Measurements from ENCODE around the gene CLEC6A.
A peak's percentile ranks its signal among the peaks of the same experiment; 100 is the strongest.

The CLEC6A gene

DNA sequence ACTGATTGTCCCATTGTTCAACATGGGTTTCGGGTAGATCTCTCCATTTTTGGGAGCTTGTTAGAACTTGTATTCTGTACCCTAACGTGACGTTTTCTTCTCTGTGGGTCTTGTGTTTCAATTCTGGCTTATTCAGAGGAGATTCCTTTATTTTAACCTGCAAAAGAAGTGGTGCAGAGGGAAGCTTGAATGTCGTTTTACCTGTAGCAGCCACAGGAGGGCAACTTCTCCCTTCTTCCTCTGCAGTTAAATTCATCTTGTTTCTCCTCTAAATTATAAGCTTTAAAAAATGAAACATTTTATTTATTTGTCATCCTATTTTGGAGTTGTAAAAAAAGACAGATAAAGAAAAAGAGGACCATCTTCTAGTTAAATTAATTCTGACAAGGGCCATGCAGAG is 43.9 kb downstream of the CLEC6A start:
- DNase-seq (ENCODE audit: low read depth) = no peak
- TF ChIP-seq, protein P1, sequence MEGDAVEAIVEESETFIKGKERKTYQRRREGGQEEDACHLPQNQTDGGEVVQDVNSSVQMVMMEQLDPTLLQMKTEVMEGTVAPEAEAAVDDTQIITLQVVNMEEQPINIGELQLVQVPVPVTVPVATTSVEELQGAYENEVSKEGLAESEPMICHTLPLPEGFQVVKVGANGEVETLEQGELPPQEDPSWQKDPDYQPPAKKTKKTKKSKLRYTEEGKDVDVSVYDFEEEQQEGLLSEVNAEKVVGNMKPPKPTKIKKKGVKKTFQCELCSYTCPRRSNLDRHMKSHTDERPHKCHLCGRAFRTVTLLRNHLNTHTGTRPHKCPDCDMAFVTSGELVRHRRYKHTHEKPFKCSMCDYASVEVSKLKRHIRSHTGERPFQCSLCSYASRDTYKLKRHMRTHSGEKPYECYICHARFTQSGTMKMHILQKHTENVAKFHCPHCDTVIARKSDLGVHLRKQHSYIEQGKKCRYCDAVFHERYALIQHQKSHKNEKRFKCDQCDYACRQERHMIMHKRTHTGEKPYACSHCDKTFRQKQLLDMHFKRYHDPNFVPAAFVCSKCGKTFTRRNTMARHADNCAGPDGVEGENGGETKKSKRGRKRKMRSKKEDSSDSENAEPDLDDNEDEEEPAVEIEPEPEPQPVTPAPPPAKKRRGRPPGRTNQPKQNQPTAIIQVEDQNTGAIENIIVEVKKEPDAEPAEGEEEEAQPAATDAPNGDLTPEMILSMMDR (IDR thresholded peaks at IDR 0.05; ENCODE audit: low read depth, low read length, missing control alignments) = peak; percentile 16
- no peak overlapping the region for H3K4me3 ChIP-seq (ENCODE audit: low read depth, low read length)

DNA sequence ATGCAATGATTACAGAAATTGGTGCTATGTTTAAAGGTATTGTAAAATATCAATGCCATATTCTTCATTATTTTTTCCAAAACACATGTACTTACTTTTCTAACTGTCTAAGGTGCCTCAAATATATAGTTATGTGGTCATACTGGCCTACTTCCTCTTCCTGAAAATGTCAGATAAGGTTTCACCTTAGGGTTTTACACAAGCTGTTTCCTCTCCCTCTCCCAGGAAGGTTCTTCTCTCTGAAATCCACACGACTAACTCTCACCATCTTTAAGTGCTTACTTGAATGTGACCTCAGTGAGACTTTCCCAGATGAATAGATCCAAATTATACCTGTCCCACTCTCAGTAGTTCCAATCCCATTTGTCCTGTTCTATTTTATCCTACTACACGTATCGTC is 46.0 kb downstream of the CLEC6A start:
- H3K4me3 ChIP-seq (ENCODE audit: low read depth, low read length) = no peak overlapping the region
- TF ChIP-seq, protein P1 (IDR thresholded peaks at IDR 0.05; ENCODE audit: low read depth, low read length, missing control alignments) = no peak
- DNase-seq (ENCODE audit: low read depth) = no peak

DNA sequence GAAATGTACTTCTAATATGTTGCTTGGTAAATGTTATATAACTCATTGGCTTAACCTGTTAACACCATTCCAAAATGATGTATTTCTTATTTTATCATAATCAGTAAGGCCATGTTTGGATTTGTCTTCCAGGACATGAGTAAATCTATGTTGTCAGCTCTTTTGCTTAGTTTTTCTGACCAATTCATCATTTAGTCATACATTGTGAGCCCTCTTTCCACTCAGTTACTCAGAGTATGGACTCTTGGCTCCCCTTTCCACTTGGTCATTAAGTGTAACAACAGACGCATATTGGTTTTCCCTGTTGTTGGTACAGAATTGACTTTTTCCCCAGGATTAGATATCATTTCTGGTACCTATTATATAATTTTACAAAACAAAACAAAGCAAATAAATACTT is 48.6 kb downstream of the CLEC6A start:
- no peak overlapping the region for H3K4me3 ChIP-seq (ENCODE audit: low read depth, low read length)
- TF ChIP-seq, protein P1 (IDR thresholded peaks at IDR 0.05; ENCODE audit: low read depth, low read length, missing control alignments) = no peak
- DNase-seq (ENCODE audit: low read depth) = no peak

DNA sequence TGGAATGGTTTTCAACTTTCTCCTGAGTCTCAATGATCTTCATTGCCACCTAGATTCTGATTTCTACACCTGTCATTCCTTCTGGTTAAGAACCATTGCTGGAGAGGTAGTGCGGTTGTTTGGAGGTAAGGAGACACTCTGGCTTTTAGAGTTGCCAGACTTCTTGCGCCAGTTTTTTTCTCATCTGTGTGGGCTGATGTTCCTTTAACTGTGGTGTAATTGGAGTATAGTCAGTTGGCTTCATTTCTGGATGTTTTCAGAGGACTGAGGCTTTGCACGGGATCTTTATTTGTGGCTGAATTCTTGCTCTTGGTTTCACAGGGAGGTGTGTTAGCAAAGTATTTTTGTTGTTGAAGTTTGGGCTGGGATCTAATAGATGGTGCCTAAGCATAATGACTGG is 51.8 kb downstream of the CLEC6A start:
- TF ChIP-seq, protein P1 (IDR thresholded peaks at IDR 0.05; ENCODE audit: low read depth, low read length, missing control alignments) = no peak
- DNase-seq (ENCODE audit: low read depth) = no peak
- H3K4me3 ChIP-seq (ENCODE audit: low read depth, low read length) = no peak overlapping the region

DNA sequence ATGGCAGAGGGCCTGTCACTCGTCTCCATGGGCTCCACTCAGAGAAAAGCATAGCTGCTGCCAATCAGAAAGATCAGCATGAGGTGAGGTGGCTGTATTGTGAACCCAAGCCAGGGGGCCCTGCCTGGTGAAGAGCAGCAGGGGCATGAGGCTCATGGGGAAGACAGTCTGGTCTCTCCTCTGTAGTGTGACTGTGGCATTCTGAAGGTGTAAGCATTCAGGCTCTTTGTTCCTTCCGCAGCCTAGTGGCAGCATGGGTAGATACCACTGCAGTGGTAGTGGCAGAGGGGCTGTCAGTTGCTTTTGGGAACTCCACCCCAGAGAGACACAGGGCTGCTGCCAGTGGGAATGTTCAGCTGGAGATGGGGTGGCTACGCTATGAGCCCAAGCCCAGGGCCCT is 52.5 kb downstream of the CLEC6A start:
- TF ChIP-seq, protein P1 (IDR thresholded peaks at IDR 0.05; ENCODE audit: low read depth, low read length, missing control alignments) = no peak
- H3K4me3 ChIP-seq (ENCODE audit: low read depth, low read length) = no peak overlapping the region
- DNase-seq (ENCODE audit: low read depth) = no peak

DNA sequence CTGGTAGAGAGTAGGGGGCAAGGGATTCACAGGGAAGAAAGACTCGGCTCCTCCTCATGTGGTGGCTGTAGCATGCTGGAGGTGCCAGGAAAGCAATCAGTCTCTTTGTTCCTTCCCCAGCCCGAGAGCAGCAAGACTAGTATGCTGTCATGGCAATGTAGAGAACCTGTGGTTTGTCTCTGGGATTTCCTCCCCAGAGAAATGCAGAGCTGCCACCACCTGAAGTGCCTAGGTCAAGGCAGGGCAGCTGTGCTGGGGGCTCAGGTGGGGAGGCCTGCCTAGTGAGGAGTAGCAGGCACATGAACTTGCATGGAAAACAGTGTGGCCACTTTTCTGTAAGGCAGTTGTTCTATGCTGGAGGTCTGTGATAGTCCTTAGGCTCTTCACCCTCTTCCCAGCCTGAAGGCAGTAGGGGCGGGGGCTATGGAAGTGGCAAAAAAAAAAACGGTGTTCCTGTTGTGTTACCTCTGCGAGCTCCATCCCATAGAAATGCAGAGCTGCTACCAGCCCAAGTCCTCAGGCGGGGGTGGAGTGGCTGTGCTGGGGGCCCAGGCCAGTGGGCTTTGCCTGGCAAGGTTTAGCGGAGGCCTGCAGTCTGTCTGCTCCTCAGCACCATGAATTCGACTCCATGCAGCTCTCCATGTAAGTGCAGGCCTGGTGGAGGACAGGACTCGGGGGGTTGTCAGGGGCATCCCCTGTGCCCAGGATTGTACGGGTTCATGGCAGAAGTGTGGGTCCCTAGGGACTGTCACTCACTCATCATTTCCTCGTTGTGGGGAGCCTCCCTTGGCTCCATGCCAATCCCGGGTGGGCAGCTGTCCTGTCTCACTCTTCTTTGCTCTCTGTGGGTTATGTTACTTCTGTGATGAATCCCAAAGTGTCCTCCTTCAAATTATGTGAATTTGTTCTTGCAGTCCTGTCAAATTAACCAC is 53.4 kb downstream of the CLEC6A start:
- TF ChIP-seq, protein P1 (IDR thresholded peaks at IDR 0.05; ENCODE audit: low read depth, low read length, missing control alignments) = no peak
- no peak overlapping the region for H3K4me3 ChIP-seq (ENCODE audit: low read depth, low read length)
- DNase-seq (ENCODE audit: low read depth) = no peak

DNA sequence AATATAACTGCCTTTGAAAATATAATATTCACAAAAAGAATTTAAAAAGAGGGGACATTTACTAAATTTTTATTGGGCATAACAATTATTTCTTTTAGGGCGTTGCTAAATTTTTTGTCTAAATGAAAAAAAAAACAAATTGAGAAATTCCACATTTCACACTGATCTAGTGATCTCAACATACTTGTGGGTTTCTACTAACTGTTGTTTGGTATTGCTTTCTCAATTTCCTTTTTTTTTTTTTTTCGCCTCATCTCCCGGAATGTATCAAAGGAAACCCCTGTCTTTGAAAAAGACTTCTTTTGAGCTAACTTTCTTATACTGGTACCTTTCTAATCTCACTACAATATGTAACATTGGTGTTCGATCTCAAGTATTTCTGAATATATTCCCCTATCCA is 57.5 kb downstream of the CLEC6A start, which contains the start of gene CLEC4D:
Gene CLEC4D (plus strand): TSS at position 248 of the 400 bp plus-strand sequence. CDS start 230 bp downstream, outside the sequence.
- DNase-seq (ENCODE audit: low read depth) = no peak
- TF ChIP-seq, protein P1 (IDR thresholded peaks at IDR 0.05; ENCODE audit: low read depth, low read length, missing control alignments) = no peak
- no peak within 1 kb of the TSS for H3K4me3 ChIP-seq (ENCODE audit: low read depth, low read length)
